Measurements from ENCODE around the gene PWWP2A. TPM values are rescaled to one million over a fixed set of nuclear protein-coding genes. Genes with fewer than 3 reads are reported as not detected.

PWWP2A gene
- total RNA-seq, 1 experiment from 2014 or later, result 14.7 TPM

GRCh38 chr5:160165137-160166068 lies 46.2 kb upstream of the PWWP2A start:
- no TSS peak for BruUV-seq (replicated peaks)
- intact Hi-C loops (cut with micrococcal nuclease), result loop anchor here (1.0 kb wide), 1 partner anchor 46 kb away; the partner anchor contains the start of gene PWWP2A
- peak overlapping the region; percentile 38 to 52 for H3K4me3 ChIP-seq (replicated peaks in 1 of 2; ENCODE audit: low read depth in 1 of 2, low read length in 2 of 2)
- TF ChIP-seq ZFX (IDR thresholded peaks at IDR 0.05) (peak; percentile 49), POLR2A (IDR thresholded peaks at IDR 0.05; ENCODE audit: borderline replicate concordance, extremely low read depth, insufficient read depth, insufficient read length) (peak; percentile 37), CBX3 (IDR thresholded peaks at IDR 0.05; ENCODE audit: low read depth) (peak; percentile 91; the same call in 1 of the 2 replicates), SP1 (IDR thresholded peaks at IDR 0.05; ENCODE audit: low read depth) (peak; percentile 91), YY1 (IDR thresholded peaks at IDR 0.05; ENCODE audit: extremely low read depth, insufficient replicate concordance, low read depth, low read length) (peak; percentile 72), FOSL1 (IDR thresholded peaks at IDR 0.05; ENCODE audit: low read depth) (peak; percentile 71), TCF7L2 (IDR thresholded peaks at IDR 0.05; ENCODE audit: borderline replicate concordance, extremely low read depth, insufficient read depth, insufficient read length) (no peak), MAX (IDR thresholded peaks at IDR 0.05) (peak; percentile 89), ZNF274 (IDR thresholded peaks at IDR 0.05; ENCODE audit: low read depth, low read length) (no peak), ZBTB33 (IDR thresholded peaks at IDR 0.05; ENCODE audit: extremely low read depth, insufficient replicate concordance, low read length) (peak; percentile 36), CEBPB (IDR thresholded peaks at IDR 0.05; ENCODE audit: low read depth) (peak; percentile 53; the same call in 1 of the 2 replicates), EGR1 (IDR thresholded peaks at IDR 0.05; ENCODE audit: low read depth) (no peak), SIN3A (IDR thresholded peaks at IDR 0.05; ENCODE audit: low read depth) (peak; percentile 53; the same call in 1 of the 2 replicates), SRF (IDR thresholded peaks at IDR 0.05; ENCODE audit: low read depth) (no peak; the same call in 1 of the 2 replicates), POLR2AphosphoS5 (IDR thresholded peaks at IDR 0.05; ENCODE audit: low read depth, low read length) (peak; percentile 83), JUND (IDR thresholded peaks at IDR 0.05) (peak; percentile 74)
- TF ChIP-seq, protein P1, sequence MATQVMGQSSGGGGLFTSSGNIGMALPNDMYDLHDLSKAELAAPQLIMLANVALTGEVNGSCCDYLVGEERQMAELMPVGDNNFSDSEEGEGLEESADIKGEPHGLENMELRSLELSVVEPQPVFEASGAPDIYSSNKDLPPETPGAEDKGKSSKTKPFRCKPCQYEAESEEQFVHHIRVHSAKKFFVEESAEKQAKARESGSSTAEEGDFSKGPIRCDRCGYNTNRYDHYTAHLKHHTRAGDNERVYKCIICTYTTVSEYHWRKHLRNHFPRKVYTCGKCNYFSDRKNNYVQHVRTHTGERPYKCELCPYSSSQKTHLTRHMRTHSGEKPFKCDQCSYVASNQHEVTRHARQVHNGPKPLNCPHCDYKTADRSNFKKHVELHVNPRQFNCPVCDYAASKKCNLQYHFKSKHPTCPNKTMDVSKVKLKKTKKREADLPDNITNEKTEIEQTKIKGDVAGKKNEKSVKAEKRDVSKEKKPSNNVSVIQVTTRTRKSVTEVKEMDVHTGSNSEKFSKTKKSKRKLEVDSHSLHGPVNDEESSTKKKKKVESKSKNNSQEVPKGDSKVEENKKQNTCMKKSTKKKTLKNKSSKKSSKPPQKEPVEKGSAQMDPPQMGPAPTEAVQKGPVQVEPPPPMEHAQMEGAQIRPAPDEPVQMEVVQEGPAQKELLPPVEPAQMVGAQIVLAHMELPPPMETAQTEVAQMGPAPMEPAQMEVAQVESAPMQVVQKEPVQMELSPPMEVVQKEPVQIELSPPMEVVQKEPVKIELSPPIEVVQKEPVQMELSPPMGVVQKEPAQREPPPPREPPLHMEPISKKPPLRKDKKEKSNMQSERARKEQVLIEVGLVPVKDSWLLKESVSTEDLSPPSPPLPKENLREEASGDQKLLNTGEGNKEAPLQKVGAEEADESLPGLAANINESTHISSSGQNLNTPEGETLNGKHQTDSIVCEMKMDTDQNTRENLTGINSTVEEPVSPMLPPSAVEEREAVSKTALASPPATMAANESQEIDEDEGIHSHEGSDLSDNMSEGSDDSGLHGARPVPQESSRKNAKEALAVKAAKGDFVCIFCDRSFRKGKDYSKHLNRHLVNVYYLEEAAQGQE (IDR thresholded peaks at IDR 0.05; ENCODE audit: low read depth), result no peak
- TF ChIP-seq, protein P2, sequence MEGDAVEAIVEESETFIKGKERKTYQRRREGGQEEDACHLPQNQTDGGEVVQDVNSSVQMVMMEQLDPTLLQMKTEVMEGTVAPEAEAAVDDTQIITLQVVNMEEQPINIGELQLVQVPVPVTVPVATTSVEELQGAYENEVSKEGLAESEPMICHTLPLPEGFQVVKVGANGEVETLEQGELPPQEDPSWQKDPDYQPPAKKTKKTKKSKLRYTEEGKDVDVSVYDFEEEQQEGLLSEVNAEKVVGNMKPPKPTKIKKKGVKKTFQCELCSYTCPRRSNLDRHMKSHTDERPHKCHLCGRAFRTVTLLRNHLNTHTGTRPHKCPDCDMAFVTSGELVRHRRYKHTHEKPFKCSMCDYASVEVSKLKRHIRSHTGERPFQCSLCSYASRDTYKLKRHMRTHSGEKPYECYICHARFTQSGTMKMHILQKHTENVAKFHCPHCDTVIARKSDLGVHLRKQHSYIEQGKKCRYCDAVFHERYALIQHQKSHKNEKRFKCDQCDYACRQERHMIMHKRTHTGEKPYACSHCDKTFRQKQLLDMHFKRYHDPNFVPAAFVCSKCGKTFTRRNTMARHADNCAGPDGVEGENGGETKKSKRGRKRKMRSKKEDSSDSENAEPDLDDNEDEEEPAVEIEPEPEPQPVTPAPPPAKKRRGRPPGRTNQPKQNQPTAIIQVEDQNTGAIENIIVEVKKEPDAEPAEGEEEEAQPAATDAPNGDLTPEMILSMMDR (IDR thresholded peaks at IDR 0.05 in 2 of 3, conservative IDR thresholded peaks at IDR 0.05 in 1 of 3; ENCODE audit: borderline replicate concordance in 1 of 3, insufficient read depth in 1 of 3, low read depth in 2 of 3, low read length in 2 of 3), result no peak

More at GRCh38 chr5:160165137-160166068, 46.2 kb upstream of the PWWP2A start:
- ChIA-PET RAD21 (ENCODE audit: low non-redundant PET in 1 of 2, low total read pairs in 2 of 2, uncharacterized antibody in 2 of 2, unreplicated experiment in 2 of 2) (no interaction called here), POLR2A (interaction anchor here (0.7 to 1.9 kb wide), 5 partner anchors 9 to 228 kb away, joined by 3 to 6 read pairs (median 4); no protein-coding TSS in a partner anchor), CTCF (interaction anchor here (1.1 to 2.1 kb wide), 4 partner anchors 11 to 225 kb away, joined by 3 to 10 read pairs (median 5); no protein-coding TSS in a partner anchor)
- peak overlapping the region; percentile 68 for H3K9ac ChIP-seq (ENCODE audit: low read length)
- H4K20me1 ChIP-seq (ENCODE audit: insufficient read depth), result no peaks in the 10 kb centered on the region
- ATAC-seq (peak; percentile 92), DNase-seq (ENCODE audit: low read depth, low spot score) (peak; percentile 95)
- H3K9me2 ChIP-seq (ENCODE audit: insufficient read depth), result no peaks in the 10 kb centered on the region
- peak overlapping the region; percentile 78 for H3K27ac ChIP-seq (ENCODE audit: low read depth, low read length)
- no peaks in the 10 kb centered on the region for H3K9me3 ChIP-seq (ENCODE audit: control insufficient read depth in 1 of 2, insufficient read depth in 1 of 2, low read depth in 1 of 2, low read length in 2 of 2)
- H3K36me3 ChIP-seq (ENCODE audit: control insufficient read depth in 1 of 2, insufficient read depth in 2 of 2, low read length in 2 of 2), result no peaks in the 10 kb centered on the region
- no peaks in the 10 kb centered on the region for H3K79me2 ChIP-seq (ENCODE audit: insufficient read depth, low read length)
- H3K4me2 ChIP-seq (ENCODE audit: low read length), result peak overlapping the region; percentile 84
- H2AFZ ChIP-seq (ENCODE audit: low read depth, low read length, poor library complexity, severe bottlenecking), result peak overlapping the region; percentile 84
- no peaks in the 10 kb centered on the region for H3K27me3 ChIP-seq (ENCODE audit: insufficient read depth, low read length)
- peaks cover 18 to 33% of the 10 kb centered on the region in 2 experiments for H3K4me1 ChIP-seq (ENCODE audit: control insufficient read depth in 1 of 2, insufficient read depth in 2 of 2, low read length in 2 of 2)

Data from HCT116 (cell line).